GM12878 (cell line): ENCODE results near the gene LIG3. TPM values are rescaled to one million over a fixed set of nuclear protein-coding genes. Genes with fewer than 3 reads are reported as not detected.

Experiments
- ATAC-seq: fragments of 200-7000 bp; cut with Tn5 transposase; 3 replicates; pipeline ENCODE4 v1.9.1; 2020; ENCODE audit warnings: mild to moderate bottlenecking, moderate library complexity
- BruUV-seq: library from RNA; stranded (reverse); fragments of 400-500 nt; replicated peaks from 2 replicates; lab custom pipeline; 2021; lab: Mats Ljungman, UMichigan
- CTCF ChIA-PET: fragments of 300-600 bp; sonication (Branson Sonifier 250); formaldehyde crosslinking; extraction: SDS; loops from one replicate; lab custom pipeline; 2021; ENCODE audit warnings: inconsistent platforms; lab: Yijun Ruan, JAX
- POLR2A ChIA-PET: fragments of 350-600 bp; formaldehyde crosslinking; extraction: SDS; loops from one replicate; lab custom pipeline; 2021; ENCODE audit warnings: inconsistent platforms; lab: Charles Lee
- RAD21 ChIA-PET: fragments of 300-600 bp; sonication (Branson Sonifier 250); formaldehyde crosslinking; loops from one replicate; lab custom pipeline; 2023; ENCODE audit warnings: antibody characterized with exemption; ENCODE audit not compliant: unreplicated experiment; lab: Charles Lee
- SMC1A ChIA-PET: fragments of 300-600 bp; sonication (Branson Sonifier 250); formaldehyde crosslinking; loops from one replicate; lab custom pipeline; 2023; ENCODE audit not compliant: unreplicated experiment, uncharacterized antibody; lab: Charles Lee
- DNase-seq: peaks from one replicate; pipeline ENCODE4 v3.0.0-alpha.2; 2011; ENCODE audit warnings: low read depth, low spot score
- FAIRE-seq: peaks from 3 replicates; lab custom pipeline; 2011; peaks lifted over from hg19 to GRCh38; lab: Jason Lieb, UNC
- H2AFZ ChIP-seq: 2 replicates; pipeline ENCODE4 v1.6.0; 2011; ENCODE audit warnings: low read depth, low read length, control low read depth; ENCODE audit not compliant: control insufficient read depth
- H3K27ac ChIP-seq: 2 replicates; pipeline ENCODE4 v1.5.1; 2011; ENCODE audit warnings: control low read depth; ENCODE audit not compliant: control insufficient read depth, insufficient read depth
- H3K27me3 ChIP-seq, 2 experiments: replicated peaks in 1 of 2; 2 replicates each; pipeline versions ENCODE4 v1.6.0 to v1.6.1; 2011; ENCODE audit warnings: low read length in 1 of 2; ENCODE audit not compliant: control insufficient read depth in 2 of 2, insufficient read depth in 2 of 2
- H3K36me3 ChIP-seq, 2 experiments: 2 replicates each; pipeline ENCODE4 v1.5.1; 2011; ENCODE audit warnings: low read length in 1 of 2; ENCODE audit not compliant: control insufficient read depth in 2 of 2, insufficient read depth in 2 of 2
- H3K4me1 ChIP-seq: 2 replicates; pipeline ENCODE4 v1.6.1; 2011; ENCODE audit warnings: mild to moderate bottlenecking, low read length, moderate library complexity, mixed read lengths; ENCODE audit not compliant: control insufficient read depth, insufficient read depth
- H3K4me2 ChIP-seq: 2 replicates; pipeline ENCODE4 v1.6.0; 2011; ENCODE audit warnings: control low read depth; ENCODE audit not compliant: control insufficient read depth, insufficient read depth
- H3K4me3 ChIP-seq: fragments of 200-600 bp; sonication (generic); 2 replicates; pipeline ENCODE4 v1.5.1; 2016
- H3K79me2 ChIP-seq: 2 replicates; pipeline ENCODE4 v1.6.0; 2011; ENCODE audit warnings: low read length; ENCODE audit not compliant: control insufficient read depth, insufficient read depth
- H3K9ac ChIP-seq: 2 replicates; pipeline ENCODE4 v1.8.0; 2011; ENCODE audit warnings: low read length, control low read depth, mixed read lengths; ENCODE audit not compliant: control insufficient read depth, insufficient read depth
- H3K9me3 ChIP-seq: replicated peaks from 3 replicates; pipeline ENCODE4 v1.5.1; 2011; ENCODE audit warnings: mild to moderate bottlenecking, low read length; ENCODE audit not compliant: control insufficient read depth, insufficient read depth
- H4K20me1 ChIP-seq: 2 replicates; pipeline ENCODE4 v1.6.0; 2011; ENCODE audit not compliant: control insufficient read depth, insufficient read depth
- CUX1 ChIP-seq: IDR thresholded peaks from 2 replicates; pipeline ENCODE4 v1.6.1; 2012; ENCODE audit warnings: improper control_type of control experiment, low read depth, low read length; ENCODE audit not compliant: insufficient replicate concordance
- KDM1A ChIP-seq: fragments of 200-600 bp; sonication (generic); IDR thresholded peaks from 2 replicates; pipeline ENCODE4 v1.6.1; 2016; ENCODE audit warnings: borderline replicate concordance
- RUNX3 ChIP-seq: IDR thresholded peaks from 2 replicates; pipeline ENCODE4 v1.6.1; 2012; ENCODE audit warnings: low read length, inconsistent platforms
- SMC3 ChIP-seq: IDR thresholded peaks from 2 replicates; pipeline ENCODE4 v1.6.1; 2011; ENCODE audit warnings: low read length, improper control_type of control experiment, borderline replicate concordance
- WGBS: methylation state at CpG from one replicate; pipeline ENCODE4 v1.1.6; 2016; ENCODE audit warnings: low lambda C conversion rate; ENCODE audit not compliant: insufficient replicate concordance, insufficient coverage; ENCODE audit errors: missing lambda C conversion rate; 5-methylcytosine and 5-hydroxymethylcytosine counted together
- in situ Hi-C: fragments of 300-500 bp; cut with MboI; formaldehyde crosslinking; loops from 9 replicates; pipeline ENCODE4 v1.14.3; 2018; ENCODE audit warnings: mixed read lengths
- intact Hi-C: fragments of 100-400 bp; cut with micrococcal nuclease; formaldehyde crosslinking; loops from one replicate; pipeline ENCODE4 v1.14.2; 2022; ENCODE audit not compliant: unreplicated experiment
- polyA plus RNA-seq, 11 experiments: library from polyadenylated mRNA; depleted of rRNA in 4 of 11; unstranded in 6 of 11; stranded (reverse) in 5 of 11; fragments of >200 nt; fragmentation: Nextera tagmentation in 4 of 11; fragmentation: Illumina TruSeq in 1 of 11; extraction: Ambion mirVana in 4 of 11; extraction: Trizol in 1 of 11; gene quantifications; 1 replicate in 1 of 11; 2 replicates in 10 of 11; pipeline versions ENCODE4 v1.2.1 to v1.2.3, GENCODE V29; 2011 to 2016; ENCODE audit warnings: inconsistent platforms in 2 of 11, missing spikeins in 2 of 11, low read depth in 1 of 11
- total RNA-seq, 4 experiments: library from RNA; depleted of rRNA in 3 of 4; stranded (reverse); fragments of >200 nt in 3 of 4; fragmentation: Illumina TruSeq in 1 of 4; extraction: Trizol in 1 of 4; gene quantifications; 2 replicates each; pipeline versions ENCODE4 v1.2.1 to v1.2.3, GENCODE V29; 2013 to 2021

The LIG3 gene
- total and polyA plus RNA-seq, 10 of the 15 experiments (the other 5 are each of a cell fraction or from before 2014, with no cell fraction given), result 6.5 to 45.4 (median 31.0) TPM

- TF ChIP-seq CUX1 (no peak), SMC3 (no peak)
These were observed 9.2 kb downstream of the LIG3 start (continued) for GRCh38 chr17:34989473-34989872.

DNA sequence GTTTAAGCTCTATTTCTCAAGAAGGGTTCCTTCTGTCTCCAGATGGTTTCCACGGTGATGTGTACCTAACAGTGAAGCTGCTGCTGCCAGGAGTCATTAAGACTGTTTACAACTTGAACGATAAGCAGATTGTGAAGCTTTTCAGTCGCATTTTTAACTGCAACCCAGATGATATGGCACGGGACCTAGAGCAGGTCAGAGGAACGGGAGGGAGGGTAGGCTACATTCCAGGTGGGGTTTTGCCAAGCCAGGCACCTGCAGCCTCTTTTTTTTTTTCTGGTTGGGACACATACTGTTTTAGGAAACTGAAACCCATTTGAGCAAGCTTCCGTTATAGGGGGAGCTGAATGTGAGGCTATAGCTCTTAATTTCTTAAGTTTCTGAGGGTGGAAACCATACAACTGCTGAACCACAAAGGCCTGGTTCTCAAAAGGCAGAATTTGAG lies 10.6 kb downstream of the LIG3 start:
- Histone ChIP-seq H3K9me3 (no peaks in the 10 kb centered on the region), H3K36me3 (peaks cover 11 to 23% of the 10 kb centered on the region in 2 experiments; a peak in 3 of 4 replicates), H3K27me3 (no peaks in the 10 kb centered on the region), H3K4me3 (no peak overlapping the region), H3K27ac (no peak overlapping the region), H3K79me2 (no peaks in the 10 kb centered on the region), H4K20me1 (no peaks in the 10 kb centered on the region), H3K9ac (no peak overlapping the region), H3K4me1 (peaks cover 3% of the 10 kb centered on the region; the same call in 1 of the 2 replicates), H2AFZ (no peak overlapping the region), H3K4me2 (0 out of 2 replicates have a peak overlapping the region, but pooled peaks have one; percentile 25)
- peak; percentile 62 for TF ChIP-seq RUNX3
- no peak for TF ChIP-seq KDM1A
- ChIA-PET RAD21 (interaction anchor here (0.6 to 1.3 kb wide), 4 partner anchors 9 to 448 kb away, joined by 3 read pairs; no protein-coding TSS in a partner anchor), SMC1A (interaction anchor here (0.7 to 2.4 kb wide), 8 partner anchors 9 to 130 kb away, joined by 3 to 13 read pairs (median 3); no protein-coding TSS in a partner anchor), POLR2A (interaction anchor here (0.6 to 1.1 kb wide), 2 partner anchors 9 to 72 kb away, joined by 3 to 4 read pairs; no protein-coding TSS in a partner anchor), CTCF (interaction anchor here (0.7 to 2.3 kb wide), 4 partner anchors 9 to 756 kb away, joined by 3 to 11 read pairs (median 6); no protein-coding TSS in a partner anchor)
- BruUV-seq, result no TSS peak
- intact Hi-C loops, result no loop called here
- 88% methylated on average over 6 of the region's 6 CpGs for WGBS
- DNase-seq, result no peak
- in situ Hi-C loops, result no loop called here
- no peak for ATAC-seq
- no peak for FAIRE-seq
